HEK293T (cell line): ENCODE data around the gene UGT8.

Experiments used
- CTCF ChIA-PET: fragments of 350-600 bp; formaldehyde crosslinking; extraction: SDS; loops from one replicate; lab custom pipeline; 2021; ENCODE audit warnings: antibody characterized with exemption, inconsistent platforms; lab: Yijun Ruan, JAX
- POLR2A ChIA-PET: fragments of 350-600 bp; formaldehyde crosslinking; extraction: SDS; loops from one replicate; lab custom pipeline; 2020; ENCODE audit warnings: antibody characterized with exemption, inconsistent platforms; lab: Yijun Ruan, JAX
- DNase-seq: peaks from one replicate; pipeline ENCODE4 v3.0.0; 2012; ENCODE audit warnings: mixed read lengths; ENCODE audit errors: extremely low spot score
- ARNT ChIP-seq: fragments of 450-650 bp; IDR thresholded peaks from 2 replicates; pipeline ENCODE4 v1.6.1; 2017; ENCODE audit warnings: mild to moderate bottlenecking
- BHLHE40 ChIP-seq: fragments of 450-650 bp; IDR thresholded peaks from 2 replicates; pipeline ENCODE4 v1.6.1; 2016; ENCODE audit warnings: mild to moderate bottlenecking, moderate library complexity, borderline replicate concordance
- CTBP1 ChIP-seq: fragments of 450-650 bp; IDR thresholded peaks from 2 replicates; pipeline ENCODE4 v1.6.1; 2016; ENCODE audit warnings: borderline replicate concordance
- ELF4 ChIP-seq: fragments of 450-650 bp; IDR thresholded peaks from 2 replicates; pipeline ENCODE4 v1.6.1; 2017; ENCODE audit warnings: antibody characterized with exemption
- FOXA1 ChIP-seq: fragments of 450-650 bp; IDR thresholded peaks from 2 replicates; pipeline ENCODE4 v1.6.1; 2016; ENCODE audit warnings: mild to moderate bottlenecking
- FOXK2 ChIP-seq: fragments of 450-650 bp; IDR thresholded peaks from 2 replicates; pipeline ENCODE4 v1.6.1; 2016; ENCODE audit warnings: mild to moderate bottlenecking
- FOXM1 ChIP-seq: fragments of 450-650 bp; IDR thresholded peaks from 2 replicates; pipeline ENCODE4 v1.6.1; 2017; ENCODE audit warnings: mild to moderate bottlenecking, borderline replicate concordance
- HDGF ChIP-seq: fragments of 450-650 bp; IDR thresholded peaks from 2 replicates; pipeline ENCODE4 v1.6.1; 2017; ENCODE audit warnings: antibody characterized with exemption, borderline replicate concordance
- L3MBTL2 ChIP-seq: fragments of 450-650 bp; conservative IDR thresholded peaks from 2 replicates; pipeline ENCODE4 v1.6.1; 2016; ENCODE audit warnings: mild to moderate bottlenecking
- LEF1 ChIP-seq: fragments of 450-650 bp; IDR thresholded peaks from 2 replicates; pipeline ENCODE4 v1.6.1; 2017; ENCODE audit warnings: mild to moderate bottlenecking, borderline replicate concordance
- NFRKB ChIP-seq: fragments of 450-650 bp; IDR thresholded peaks from 2 replicates; pipeline ENCODE4 v1.6.1; 2016; ENCODE audit warnings: mild to moderate bottlenecking, moderate library complexity
- SP1 ChIP-seq: fragments of 450-650 bp; IDR thresholded peaks from 2 replicates; pipeline ENCODE4 v1.6.1; 2017
- SUZ12 ChIP-seq: fragments of 450-650 bp; IDR thresholded peaks from 2 replicates; pipeline ENCODE4 v1.6.1; 2016; ENCODE audit warnings: mild to moderate bottlenecking
- TARDBP ChIP-seq: fragments of 450-650 bp; IDR thresholded peaks from 2 replicates; pipeline ENCODE4 v1.6.1; 2016
- ZNF384 ChIP-seq: fragments of 450-650 bp; IDR thresholded peaks from 2 replicates; pipeline ENCODE4 v1.6.1; 2016
- TF ChIP-seq, protein P1 (sequence below): fragments of 450-650 bp; IDR thresholded peaks from 2 replicates; pipeline ENCODE4 v1.6.1; 2016

UGT8 gene

DNA sequence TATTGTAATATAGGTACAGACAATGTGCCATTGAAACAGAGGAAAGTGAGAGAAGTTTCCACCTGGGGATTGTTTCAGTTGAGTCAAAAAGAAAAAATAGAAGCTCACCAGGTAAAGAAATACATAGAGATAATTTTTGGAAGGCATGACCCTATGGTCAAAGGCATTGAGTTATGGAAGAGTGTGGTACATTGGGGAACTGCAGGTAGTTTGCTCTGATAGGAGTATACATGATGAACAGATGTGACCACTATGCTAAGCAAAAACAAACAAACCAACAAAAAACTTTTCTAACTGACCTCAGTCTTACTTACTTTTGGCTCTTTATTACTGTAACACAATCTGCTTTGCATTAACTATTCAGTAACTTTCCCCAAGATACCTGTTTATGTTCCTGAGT is 85.9 kb downstream of the UGT8 start:
- TF ChIP-seq FOXM1 (no peak), LEF1 (no peak), ELF4 (no peak), L3MBTL2 (no peak), HDGF (no peak), SP1 (no peak), FOXA1 (no peak), BHLHE40 (no peak), NFRKB (no peak), ARNT (no peak), ZNF384 (no peak), FOXK2 (no peak), TARDBP (no peak)
- TF ChIP-seq, protein P1, sequence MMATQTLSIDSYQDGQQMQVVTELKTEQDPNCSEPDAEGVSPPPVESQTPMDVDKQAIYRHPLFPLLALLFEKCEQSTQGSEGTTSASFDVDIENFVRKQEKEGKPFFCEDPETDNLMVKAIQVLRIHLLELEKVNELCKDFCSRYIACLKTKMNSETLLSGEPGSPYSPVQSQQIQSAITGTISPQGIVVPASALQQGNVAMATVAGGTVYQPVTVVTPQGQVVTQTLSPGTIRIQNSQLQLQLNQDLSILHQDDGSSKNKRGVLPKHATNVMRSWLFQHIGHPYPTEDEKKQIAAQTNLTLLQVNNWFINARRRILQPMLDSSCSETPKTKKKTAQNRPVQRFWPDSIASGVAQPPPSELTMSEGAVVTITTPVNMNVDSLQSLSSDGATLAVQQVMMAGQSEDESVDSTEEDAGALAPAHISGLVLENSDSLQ, result no peak
- CTCF ChIA-PET, result no interaction called here

DNA sequence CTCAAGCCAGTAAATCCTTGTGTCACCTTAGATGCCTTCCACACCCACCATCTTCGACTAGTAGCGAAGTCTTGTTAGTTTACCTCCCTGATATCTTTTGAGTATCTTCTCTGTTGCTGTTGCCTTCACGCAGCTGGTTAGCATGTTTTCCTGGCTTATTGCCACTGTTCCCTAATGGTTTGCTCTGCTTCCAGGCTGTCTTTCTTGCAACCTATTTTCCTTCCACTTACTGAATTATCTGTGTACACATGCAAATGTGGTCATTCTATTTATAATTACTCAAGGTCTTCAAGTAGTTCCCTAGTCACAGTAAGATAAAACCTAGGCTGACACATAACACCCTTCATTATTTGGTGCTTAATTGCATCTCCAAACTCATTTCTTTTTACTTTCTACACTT is 89.5 kb downstream of the UGT8 start:
- TF ChIP-seq NFRKB (no peak), LEF1 (no peak)
- no peak for DNase-seq
- POLR2A ChIA-PET, result no interaction called here
- CTCF ChIA-PET, result no interaction called here

More for the DNA sequence above, 85.9 kb downstream of the UGT8 start:
- DNase-seq, result no peak
- POLR2A ChIA-PET, result no interaction called here

DNA sequence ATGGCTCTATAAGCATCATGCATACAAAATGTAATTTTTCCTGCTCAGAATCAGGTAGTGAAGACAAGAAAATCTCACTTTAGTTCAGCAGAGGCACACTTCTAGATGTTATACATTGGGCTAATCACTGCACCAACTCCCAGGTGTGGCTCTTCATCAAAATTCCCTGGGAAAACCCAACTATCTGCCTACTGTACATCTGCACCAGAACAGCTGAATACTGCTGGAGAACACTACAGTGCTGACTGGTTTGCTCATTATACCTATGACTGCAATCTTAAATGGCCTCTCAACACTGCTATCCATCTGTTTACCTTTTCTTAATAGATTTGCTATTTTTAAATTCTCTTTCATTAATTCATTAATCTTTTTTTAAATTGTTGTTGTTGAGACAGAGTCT is 92.0 kb downstream of the UGT8 start:
- CTCF ChIA-PET, result no interaction called here
- POLR2A ChIA-PET, result no interaction called here
- TF ChIP-seq ARNT (no peak), TARDBP (no peak), BHLHE40 (no peak)
- no peak for DNase-seq

DNA sequence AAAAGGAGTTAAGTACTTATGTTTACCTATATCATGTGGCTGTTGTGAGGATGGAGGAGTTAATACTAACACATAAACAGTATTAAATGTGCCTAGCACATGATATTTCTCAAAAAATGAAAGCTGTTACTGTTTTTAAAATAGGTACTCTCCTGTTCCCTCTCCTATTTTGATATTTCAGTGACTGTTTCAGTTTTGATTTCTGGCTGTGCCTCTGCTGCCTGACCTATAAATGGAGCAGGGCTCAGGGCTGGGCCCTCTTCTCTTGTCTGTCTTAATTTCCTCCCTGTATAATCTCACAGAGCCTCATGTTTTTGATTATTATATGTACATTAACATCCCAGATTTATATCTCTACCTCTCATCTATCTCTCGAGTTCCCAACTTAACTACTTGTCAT is 93.3 kb downstream of the UGT8 start:
- ChIA-PET CTCF (no interaction called here), POLR2A (no interaction called here)
- DNase-seq, result no peak
- TF ChIP-seq HDGF (no peak), FOXK2 (no peak), TARDBP (no peak), ELF4 (no peak)

DNA sequence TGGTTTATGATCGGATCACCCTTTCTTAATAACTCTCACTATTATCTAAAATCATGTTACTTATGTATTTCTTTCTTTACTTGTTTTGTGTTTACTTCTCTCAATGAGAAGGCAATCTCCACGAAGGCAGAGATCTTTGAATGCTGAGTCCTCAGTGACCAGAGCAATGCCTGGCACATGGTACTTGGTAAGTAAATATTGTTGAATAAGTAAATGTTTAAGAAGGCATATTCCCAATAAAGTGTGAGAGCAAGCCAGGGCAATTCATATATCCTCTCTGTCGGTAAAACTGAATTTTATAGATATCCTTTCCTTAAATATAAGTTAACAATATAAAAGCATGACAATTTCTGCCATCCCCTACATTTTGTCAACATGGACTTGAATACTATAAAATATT is 94.4 kb downstream of the UGT8 start:
- DNase-seq, result no peak
- no peak for TF ChIP-seq NFRKB
- TF ChIP-seq LEF1, result no peak
- ChIA-PET POLR2A (no interaction called here), CTCF (no interaction called here)

DNA sequence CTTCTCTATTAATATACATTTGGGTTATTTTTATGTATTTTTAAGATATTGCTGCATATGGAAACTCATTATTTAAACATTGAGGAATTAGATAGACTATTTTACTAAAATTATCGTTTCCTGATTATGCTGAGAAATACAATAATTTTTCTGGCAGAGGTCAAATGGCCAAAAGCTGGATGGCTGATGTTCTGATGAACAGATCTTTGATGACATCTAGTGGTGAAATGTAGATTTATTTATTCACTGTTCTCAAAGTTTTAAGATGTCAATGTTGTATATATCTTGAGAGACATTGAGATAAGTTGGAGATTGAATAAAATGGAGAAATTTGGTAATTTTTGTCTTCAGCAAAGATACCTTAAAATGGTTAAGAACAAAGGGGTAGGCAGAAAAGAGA is 96.2 kb downstream of the UGT8 start:
- ChIA-PET POLR2A (no interaction called here), CTCF (interaction anchor here (1.5 kb wide), 1 partner anchor 311 kb away, joined by 3 read pairs; no protein-coding TSS in a partner anchor)
- DNase-seq, result peak; percentile 9
- TF ChIP-seq FOXA1 (no peak), ARNT (no peak), HDGF (no peak), LEF1 (no peak), SP1 (no peak), CTBP1 (no peak), ELF4 (no peak), NFRKB (no peak), ZNF384 (no peak), L3MBTL2 (no peak), SUZ12 (no peak), FOXM1 (no peak), FOXK2 (no peak), TARDBP (no peak), BHLHE40 (no peak)
- TF ChIP-seq, protein P1, result no peak

DNA sequence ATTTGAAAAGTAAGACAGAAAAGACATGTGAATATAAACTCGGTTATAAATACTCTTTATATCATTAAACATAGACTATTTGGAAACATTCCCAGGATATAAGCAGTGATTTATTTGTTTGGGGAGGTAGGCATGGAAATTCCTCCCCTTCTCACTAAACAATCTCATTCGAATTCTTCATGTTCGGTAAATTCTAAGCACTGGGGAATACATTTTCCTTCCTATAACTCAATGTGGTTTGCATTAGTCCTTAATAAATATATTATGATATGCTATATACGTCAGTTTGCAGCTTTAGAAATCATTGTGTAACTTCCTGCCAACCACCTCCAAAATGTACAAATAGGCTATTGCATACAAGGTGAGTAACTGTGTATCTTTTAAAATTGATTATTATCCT is 99.6 kb downstream of the UGT8 start:
- POLR2A ChIA-PET, result no interaction called here
- TF ChIP-seq FOXM1 (no peak), HDGF (no peak), FOXA1 (no peak), FOXK2 (no peak), TARDBP (no peak), L3MBTL2 (no peak), SP1 (no peak), ARNT (no peak), ZNF384 (no peak), SUZ12 (no peak), LEF1 (no peak), BHLHE40 (no peak), CTBP1 (no peak), ELF4 (no peak), NFRKB (no peak)
- TF ChIP-seq, protein P1, result no peak
- no peak for DNase-seq
- CTCF ChIA-PET, result no interaction called here

DNA sequence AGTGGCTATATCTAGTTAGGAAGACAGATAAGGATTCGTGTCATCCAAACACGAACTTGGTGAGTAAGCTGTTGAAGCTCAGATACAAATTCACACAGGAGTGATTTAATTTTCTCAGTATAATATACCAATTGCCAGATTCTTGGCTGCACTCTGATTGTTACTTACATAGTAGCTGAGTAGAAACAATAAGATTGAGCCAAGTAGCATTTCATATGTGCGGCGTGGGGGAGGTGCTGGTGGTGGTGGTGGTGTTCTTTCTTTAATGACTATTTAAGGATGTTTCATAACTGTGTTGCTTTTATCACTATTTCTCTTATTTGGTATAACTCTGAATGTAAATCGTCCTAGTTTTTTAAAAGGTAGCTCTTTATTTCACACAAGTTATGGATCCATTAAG is 102.9 kb downstream of the UGT8 start:
- no peak for TF ChIP-seq NFRKB
- no peak for TF ChIP-seq FOXA1
- no peak for TF ChIP-seq ELF4
- TF ChIP-seq TARDBP, result no peak
- TF ChIP-seq ARNT, result no peak
- TF ChIP-seq L3MBTL2, result no peak
- TF ChIP-seq BHLHE40, result no peak
- no peak for DNase-seq
- ChIA-PET POLR2A (no interaction called here), CTCF (interaction anchor here (0.6 kb wide), 1 partner anchor 317 kb away, joined by 3 read pairs; no protein-coding TSS in a partner anchor)
